SHP77 (cell line): ENCODE data around the gene CAMK2B.

Experiments
- DNase-seq, 2 experiments: peaks; one replicate each; lab custom pipeline; 2025; lab: John Stamatoyannopoulos, UW

CAMK2B gene

GRCh38 chr7:44256459-44256858 is 68.9 kb downstream of the CAMK2B start:
- no peak for DNase-seq

GRCh38 chr7:44251881-44252280 is 73.5 kb downstream of the CAMK2B start:
- DNase-seq: no peak

GRCh38 chr7:44251269-44251668 is 74.1 kb downstream of the CAMK2B start:
- DNase-seq: no peak

GRCh38 chr7:44249639-44250234 is 75.7 kb downstream of the CAMK2B start:
- DNase-seq: no peak

- DNase-seq: peak in 1 of 2 experiments; percentile 24
These were observed 77.3 kb downstream of the CAMK2B start for GRCh38 chr7:44247868-44248651.

GRCh38 chr7:44246396-44247113 is 78.8 kb downstream of the CAMK2B start:
- no peak for DNase-seq

- DNase-seq: peak; percentile 14 to 28
These were observed 81.1 kb downstream of the CAMK2B start for GRCh38 chr7:44244282-44244681.

GRCh38 chr7:44242091-44242490 is 83.3 kb downstream of the CAMK2B start:
- DNase-seq: no peak

- peak; percentile 88 to 92 for DNase-seq
These were observed 84.3 kb downstream of the CAMK2B start for GRCh38 chr7:44240983-44241510.

GRCh38 chr7:44240376-44240775 is 85.0 kb downstream of the CAMK2B start:
- no peak for DNase-seq

GRCh38 chr7:44239361-44239760 is 86.0 kb downstream of the CAMK2B start:
- DNase-seq: no peak

GRCh38 chr7:44238116-44238695 is 87.2 kb downstream of the CAMK2B start:
- DNase-seq: no peak

GRCh38 chr7:44237696-44238095 is 87.7 kb downstream of the CAMK2B start:
- no peak for DNase-seq

GRCh38 chr7:44236333-44236728 is 89.1 kb downstream of the CAMK2B start:
- no peak for DNase-seq

- DNase-seq: no peak
These were observed 89.6 kb downstream of the CAMK2B start for GRCh38 chr7:44235582-44236332.

GRCh38 chr7:44235066-44235465 is 90.3 kb downstream of the CAMK2B start:
- DNase-seq: no peak

GRCh38 chr7:44232901-44233715 is 92.3 kb downstream of the CAMK2B start:
- no peak for DNase-seq

- no peak for DNase-seq
These were observed 93.0 kb downstream of the CAMK2B start for GRCh38 chr7:44232396-44232795.

- DNase-seq: no peak
These were observed 94.3 kb downstream of the CAMK2B start for GRCh38 chr7:44231088-44231487.

- DNase-seq: no peak
These were observed 95.1 kb downstream of the CAMK2B start for GRCh38 chr7:44230286-44230685.
